AG09309 (cell line): Measurements from ENCODE around the gene RIPPLY1.

Experiments
- DNase-seq: peaks from one replicate; pipeline ENCODE4 v3.0.0-alpha.2; 2010; ENCODE audit warnings: low read depth
- H3K4me3 ChIP-seq: 2 replicates; pipeline ENCODE4 v1.5.1; 2011; ENCODE audit warnings: mild to moderate bottlenecking, low read depth, low read length, moderate library complexity; ENCODE audit not compliant: control insufficient read depth
- TF ChIP-seq, protein P1 (sequence below): IDR thresholded peaks from 2 replicates; pipeline ENCODE4 v1.5.1; 2011; ENCODE audit warnings: mild to moderate bottlenecking, low read depth, low read length, inconsistent platforms; ENCODE audit not compliant: insufficient read depth, control insufficient read depth; ENCODE audit errors: missing control alignments

RIPPLY1 gene

DNA sequence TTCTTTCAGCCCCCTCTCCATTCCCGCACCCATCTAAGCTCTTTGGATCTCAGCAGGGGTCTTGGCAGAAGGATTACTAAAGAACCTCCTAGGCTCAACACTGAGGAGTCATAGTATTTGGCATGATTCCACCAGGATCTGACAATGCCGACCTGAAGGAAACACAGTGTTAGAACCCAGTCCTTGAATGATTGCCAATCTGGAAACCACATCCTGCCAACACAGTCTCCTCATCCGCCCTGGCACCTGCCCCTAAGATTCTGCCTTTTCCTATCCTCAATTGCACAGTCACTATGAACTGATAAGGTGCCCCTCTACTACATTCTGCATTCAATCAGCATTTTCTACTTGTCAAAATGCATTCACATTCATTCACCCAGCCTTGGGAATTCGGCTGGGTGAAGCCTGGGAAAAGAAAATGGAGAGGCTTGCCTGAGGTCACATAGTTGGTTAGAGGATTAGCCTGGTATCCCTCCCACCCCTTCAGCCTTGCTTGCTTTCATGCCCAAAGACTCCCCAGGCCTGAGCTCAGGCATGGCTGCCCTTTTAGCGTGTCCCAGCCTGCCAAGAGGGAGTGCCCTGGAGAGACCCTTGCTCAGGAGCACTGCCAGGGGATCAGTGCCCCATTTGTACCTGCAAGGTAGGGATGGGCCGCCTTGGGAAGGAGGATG is 14.8 kb upstream of the RIPPLY1 start:
- DNase-seq: no peak
- TF ChIP-seq, protein P1, sequence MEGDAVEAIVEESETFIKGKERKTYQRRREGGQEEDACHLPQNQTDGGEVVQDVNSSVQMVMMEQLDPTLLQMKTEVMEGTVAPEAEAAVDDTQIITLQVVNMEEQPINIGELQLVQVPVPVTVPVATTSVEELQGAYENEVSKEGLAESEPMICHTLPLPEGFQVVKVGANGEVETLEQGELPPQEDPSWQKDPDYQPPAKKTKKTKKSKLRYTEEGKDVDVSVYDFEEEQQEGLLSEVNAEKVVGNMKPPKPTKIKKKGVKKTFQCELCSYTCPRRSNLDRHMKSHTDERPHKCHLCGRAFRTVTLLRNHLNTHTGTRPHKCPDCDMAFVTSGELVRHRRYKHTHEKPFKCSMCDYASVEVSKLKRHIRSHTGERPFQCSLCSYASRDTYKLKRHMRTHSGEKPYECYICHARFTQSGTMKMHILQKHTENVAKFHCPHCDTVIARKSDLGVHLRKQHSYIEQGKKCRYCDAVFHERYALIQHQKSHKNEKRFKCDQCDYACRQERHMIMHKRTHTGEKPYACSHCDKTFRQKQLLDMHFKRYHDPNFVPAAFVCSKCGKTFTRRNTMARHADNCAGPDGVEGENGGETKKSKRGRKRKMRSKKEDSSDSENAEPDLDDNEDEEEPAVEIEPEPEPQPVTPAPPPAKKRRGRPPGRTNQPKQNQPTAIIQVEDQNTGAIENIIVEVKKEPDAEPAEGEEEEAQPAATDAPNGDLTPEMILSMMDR: no peak
- no peak overlapping the region for H3K4me3 ChIP-seq

DNA sequence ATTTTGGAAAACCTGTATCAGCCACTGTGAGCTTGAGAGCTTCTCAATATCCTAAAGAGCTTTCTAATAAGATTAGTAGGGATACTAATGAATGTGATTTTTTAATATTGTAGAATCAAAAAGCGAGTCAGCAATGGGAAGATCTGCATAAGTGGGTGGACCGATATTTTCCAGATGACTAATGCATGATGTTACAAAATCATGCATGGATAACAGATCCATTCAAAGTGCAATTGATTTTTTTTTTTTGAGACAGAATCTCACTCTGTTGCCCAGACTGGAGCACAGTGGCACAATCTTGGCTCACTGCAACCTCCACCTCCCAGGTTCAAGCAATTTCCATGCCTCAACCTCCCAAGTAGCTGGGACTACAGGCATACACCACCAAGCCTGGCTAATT is 9.7 kb upstream of the RIPPLY1 start:
- DNase-seq: no peak
- TF ChIP-seq, protein P1: no peak
- no peak overlapping the region for H3K4me3 ChIP-seq

DNA sequence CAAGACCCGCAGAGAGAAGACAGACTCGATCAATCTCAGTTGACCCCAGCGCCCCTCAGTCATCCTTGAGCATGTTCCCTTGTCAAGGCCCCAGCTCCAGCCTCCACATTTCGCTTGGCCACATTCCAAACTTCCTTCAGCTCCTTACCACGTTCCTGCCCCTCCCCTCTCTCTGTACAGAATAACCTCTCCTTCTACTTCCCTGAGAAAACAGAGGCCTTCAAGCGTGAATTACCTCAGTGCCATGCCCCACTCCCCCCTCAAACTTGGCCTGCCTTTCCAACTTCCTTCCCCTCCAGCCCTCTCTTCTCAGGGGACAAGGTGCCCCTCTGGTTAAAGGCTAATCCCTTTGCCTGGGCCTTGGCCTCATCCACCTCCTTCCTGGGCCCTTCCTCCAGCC is 3.2 kb upstream of the RIPPLY1 start:
- DNase-seq: no peak
- TF ChIP-seq, protein P1: no peak
- no peak overlapping the region for H3K4me3 ChIP-seq

DNA sequence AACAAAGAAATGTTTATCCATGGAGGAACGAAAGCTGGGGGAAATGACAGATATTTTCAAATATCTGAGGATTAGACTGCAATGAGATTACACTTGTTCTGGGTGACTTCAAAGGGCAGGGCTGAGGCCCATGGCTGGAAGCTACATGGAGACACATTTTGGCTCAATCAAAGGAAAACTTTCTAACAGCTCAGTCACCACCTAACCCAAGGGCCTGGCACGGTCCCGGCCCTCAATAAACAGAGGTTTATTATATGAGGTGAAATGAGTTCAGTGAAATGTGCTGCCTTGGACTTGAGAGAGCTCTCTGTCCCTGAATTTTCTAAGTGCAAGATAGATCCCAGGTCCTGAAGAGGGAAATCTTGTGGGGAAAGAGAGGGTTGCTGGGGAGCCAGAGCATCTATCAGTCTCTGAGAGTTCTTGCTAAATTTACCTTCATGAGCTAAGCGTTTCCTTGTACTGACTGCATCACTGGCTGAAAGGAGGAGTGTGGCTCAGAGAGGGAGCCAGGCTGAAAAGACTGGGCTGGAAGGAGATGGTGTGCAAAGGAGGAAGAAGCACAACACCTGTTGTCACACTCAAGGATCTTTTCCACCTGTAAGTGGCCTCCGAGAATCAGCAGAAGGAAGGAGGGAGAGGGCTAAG is 2.0 kb upstream of the RIPPLY1 start:
- H3K4me3 ChIP-seq: no peak overlapping the region
- TF ChIP-seq, protein P1: no peak
- DNase-seq: no peak

DNA sequence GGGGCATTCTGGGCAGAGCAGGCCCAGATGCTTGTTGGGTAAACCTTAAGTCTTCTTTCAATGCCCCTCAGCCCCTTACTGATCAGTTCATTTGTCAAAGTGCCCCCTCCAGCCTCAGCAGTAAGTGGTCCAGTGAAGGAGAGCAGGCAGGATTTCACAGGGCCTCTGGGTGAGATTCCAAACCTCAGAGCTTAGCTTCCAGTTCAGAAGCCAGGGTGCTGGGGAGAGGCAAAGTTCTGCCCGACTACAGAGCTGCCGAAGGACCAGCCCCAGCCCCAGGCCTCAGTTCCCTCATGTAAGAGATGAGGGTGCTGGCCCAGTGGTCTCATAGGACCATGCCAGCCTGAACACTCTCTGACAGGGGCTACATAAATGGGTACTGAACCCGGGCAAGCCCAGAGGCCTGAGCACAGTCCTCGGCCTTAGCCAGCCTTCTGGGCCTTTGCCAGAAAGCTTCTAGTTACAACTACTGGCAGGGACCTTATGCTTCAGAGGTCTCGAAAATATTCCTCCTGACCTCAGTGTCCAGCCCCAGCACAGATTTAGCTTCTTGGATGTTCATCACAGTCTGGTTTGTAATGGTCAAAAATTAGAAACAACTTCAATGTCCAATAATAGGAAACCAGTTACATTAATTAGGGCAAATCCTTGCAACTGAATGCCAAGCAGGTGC is 851 bp upstream of the RIPPLY1 start:
- DNase-seq: no peak
- TF ChIP-seq, protein P1: no peak
- H3K4me3 ChIP-seq: no peak overlapping the region

DNA sequence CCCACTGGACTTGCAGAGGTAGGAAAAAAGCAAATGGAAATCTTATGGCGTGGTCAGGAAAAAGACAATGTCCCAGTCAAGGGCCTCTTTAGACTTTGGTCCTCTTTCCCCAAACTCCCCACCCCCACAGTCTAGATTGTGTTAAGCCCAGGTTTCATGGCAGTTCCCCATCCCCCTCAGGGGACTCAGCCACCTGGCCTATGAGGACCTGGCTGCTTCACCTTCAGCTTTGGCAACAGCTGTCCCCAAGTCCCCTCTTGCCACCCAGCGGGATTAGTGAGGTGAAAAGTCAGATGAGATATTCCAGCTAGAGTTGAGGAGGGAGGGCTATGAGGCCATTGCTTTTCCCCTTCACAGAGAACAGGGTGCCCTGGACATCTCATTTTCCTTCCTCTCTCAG is 457 bp downstream of the RIPPLY1 start:
- no peak overlapping the region for H3K4me3 ChIP-seq
- TF ChIP-seq, protein P1: no peak
- DNase-seq: no peak
